GM19467 (cell line): Measurements from ENCODE around the gene PDPR.
"Not testable (repeated sequence)": the region's sequence is repeated elsewhere in the genome, so short reads cannot be mapped to it uniquely, and the experiment has no call there.

ENCODE experiments used
- ATAC-seq: cut with Tn5 transposase; IDR thresholded peaks from one replicate; pipeline ENCODE4 v1.9.1; 2021; ENCODE audit warnings: mild to moderate bottlenecking, moderate library complexity; ENCODE audit not compliant: unreplicated experiment

Gene PDPR

DNA sequence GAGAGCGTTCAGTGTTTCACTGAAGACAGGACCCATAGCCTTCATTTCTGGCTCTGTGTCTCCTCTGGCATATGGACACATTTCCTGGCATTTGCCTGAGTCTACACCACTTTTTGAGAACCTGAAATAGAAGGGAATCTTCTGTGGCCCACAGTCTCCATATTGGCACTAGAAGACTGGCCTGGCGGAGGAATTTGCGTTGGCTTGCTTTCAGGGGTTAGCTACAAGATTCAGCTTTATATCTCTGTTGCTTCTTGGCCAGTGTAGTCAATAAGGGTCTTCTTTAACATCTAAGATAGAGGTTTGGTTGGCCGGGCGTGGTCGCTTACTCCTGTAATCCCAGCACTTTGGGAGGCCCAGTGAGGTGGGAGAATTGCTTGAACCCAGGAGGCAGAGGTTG is 46.7 kb downstream of the PDPR start:
- ATAC-seq = no peak

DNA sequence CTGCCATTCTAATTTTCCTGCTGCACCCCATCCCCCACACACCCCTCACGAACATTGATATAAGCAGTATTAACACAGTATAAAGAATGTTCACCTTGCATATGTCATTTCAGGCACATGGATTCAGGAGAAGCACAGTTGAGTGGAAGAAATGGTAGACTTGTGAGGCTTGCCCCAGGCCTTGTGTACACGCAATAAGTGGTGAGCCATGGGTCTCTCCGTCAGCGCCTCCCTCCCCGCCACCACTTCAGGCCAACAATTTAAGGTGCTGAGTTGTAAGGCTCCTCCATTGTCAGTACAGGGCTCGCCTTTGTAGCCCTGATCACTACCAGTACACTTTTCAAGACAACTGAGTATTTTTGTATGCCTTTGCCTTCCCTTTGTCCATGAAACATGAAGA is 47.2 kb downstream of the PDPR start:
- ATAC-seq = no peak

DNA sequence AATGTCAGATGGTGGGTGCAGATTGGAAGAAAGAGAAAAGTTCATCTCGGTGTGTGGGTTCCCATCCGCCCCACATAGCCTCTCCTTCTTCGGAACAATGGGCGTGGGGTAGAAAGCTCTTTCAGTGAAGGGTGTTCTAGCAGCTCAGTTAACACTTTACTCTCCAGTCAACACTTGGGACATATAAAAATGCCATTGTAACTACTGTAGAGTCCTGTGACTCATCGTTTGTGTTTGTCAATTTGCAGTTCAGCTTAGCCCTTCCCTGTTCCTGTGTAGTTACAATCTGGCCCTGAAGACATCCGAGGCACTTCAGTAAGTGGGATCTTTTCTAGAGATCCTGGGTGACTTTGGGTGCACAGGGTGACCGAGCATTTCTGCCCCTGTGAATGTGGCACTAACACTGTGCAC is 47.9 kb downstream of the PDPR start:
- no peak for ATAC-seq

DNA sequence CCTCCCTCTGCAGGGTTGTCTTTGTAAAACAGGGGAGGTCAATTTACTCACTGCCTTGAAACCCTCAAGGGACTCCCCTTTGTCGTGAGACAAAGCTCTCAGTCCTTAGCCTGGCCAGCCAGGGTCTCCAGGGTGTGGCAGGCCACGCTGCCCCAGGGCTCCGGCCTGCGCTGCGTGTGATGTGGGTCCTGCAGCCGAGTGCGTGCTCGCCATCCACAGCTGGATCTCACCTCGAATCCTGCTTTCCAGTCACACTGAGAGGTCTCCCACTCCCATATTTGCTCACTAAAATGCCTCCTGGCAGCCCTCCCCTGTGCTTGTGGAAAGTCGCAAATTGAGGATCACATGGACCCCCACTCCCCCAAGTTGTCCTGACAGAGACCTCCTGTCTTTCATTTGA is 49.5 kb downstream of the PDPR start:
- no peak for ATAC-seq

DNA sequence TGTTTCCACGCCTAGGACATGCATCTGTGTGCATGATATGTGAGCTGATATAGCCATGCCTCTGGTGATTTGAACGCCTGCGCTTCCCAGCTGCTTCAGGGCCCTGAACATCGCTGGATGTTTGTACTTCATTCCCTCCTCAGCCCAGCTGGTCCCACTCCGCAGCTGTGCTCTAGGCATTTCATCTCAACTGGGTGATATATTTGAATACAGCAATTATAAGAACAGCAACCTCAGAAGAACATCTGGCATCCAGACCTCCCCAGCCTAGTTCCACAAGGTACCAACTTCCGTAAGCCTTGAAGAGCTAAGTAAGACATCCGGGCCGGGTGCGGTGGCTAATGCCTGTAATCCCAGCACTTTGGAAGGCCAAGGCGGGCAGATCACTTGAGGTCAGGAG is 52.6 kb downstream of the PDPR start:
- not testable (repeated sequence) for ATAC-seq

DNA sequence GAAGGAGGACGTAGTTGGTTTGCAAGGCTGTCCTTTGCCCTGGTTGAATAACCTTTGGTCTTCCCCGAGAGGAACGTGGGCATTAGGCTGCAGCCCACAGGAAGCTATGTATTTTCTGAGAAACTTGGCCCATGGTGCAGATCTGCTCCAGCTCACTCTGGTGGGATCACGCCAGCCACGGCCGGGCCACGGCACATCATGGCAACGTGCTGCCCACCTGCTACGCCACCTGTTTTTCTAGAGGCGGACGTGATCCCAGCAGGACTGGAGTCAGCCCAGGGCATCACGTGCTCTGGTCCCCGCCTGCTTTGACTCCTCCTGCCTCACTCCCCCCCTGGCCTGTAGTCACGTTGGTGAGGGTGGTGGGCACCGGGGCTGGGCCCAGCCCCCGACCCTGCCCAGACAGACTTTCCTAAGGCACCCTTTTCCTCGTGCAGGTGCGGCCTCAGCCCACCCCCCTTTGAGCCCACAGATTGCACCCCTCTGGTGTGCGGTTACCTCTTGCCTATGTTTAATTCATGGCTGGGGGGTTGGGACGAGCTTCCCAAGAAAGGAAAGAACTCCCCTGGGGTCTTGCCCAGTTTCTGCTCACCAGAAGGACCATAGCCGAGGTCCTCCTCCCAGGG is 59.2 kb downstream of the PDPR start, which contains the start of gene CLEC18C:
CLEC18C (plus strand) TSS at position 576 of the 626 bp plus-strand sequence. CDS start 492 bp downstream, outside the sequence.
- ATAC-seq = not testable (repeated sequence)

DNA sequence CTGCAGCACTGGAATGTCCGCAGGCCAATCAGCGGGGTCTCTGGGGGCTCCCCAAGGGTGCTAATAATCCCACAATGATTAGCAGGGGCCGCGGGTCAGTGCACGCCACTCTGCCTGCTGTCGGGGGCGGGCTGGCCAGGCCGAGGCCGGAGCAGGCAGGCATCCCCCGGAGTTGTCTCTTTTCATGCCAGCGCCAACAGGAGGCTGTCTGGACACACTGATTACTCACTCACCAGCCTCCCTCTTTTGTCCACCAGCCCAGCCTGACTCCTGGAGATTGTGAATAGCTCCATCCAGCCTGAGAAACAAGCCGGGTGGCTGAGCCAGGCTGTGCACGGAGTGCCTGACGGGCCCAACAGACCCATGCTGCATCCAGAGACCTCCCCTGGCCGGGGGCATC is 59.8 kb downstream of the PDPR start:
- not testable (repeated sequence) for ATAC-seq

DNA sequence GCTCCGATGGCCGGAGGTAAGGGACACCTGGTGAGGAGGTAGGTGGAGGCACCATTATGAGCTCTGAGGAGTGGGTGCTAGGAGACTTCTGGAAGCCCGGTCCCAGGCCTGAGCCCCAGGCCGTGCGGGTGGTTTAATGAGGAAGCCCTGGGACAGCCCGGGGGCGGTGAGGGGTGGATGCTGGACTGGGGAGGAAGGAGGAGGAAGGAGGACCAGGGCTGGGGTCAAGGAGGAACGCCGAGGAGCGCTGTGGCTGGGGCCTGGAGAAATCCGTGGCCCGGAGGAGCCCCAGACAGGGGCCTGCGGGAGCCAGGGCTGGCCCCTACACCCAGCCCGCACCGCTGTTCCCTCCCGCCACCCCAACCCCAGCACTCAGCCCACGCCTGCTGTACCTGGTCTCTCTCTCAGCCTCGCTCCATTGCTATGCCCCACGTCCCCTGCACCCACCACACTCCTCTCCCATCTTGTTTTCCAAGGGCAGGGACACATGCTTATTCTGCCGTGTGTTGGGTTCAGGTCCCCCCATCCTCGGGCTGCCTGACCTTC is 60.3 kb downstream of the PDPR start:
- ATAC-seq = not testable (repeated sequence)

DNA sequence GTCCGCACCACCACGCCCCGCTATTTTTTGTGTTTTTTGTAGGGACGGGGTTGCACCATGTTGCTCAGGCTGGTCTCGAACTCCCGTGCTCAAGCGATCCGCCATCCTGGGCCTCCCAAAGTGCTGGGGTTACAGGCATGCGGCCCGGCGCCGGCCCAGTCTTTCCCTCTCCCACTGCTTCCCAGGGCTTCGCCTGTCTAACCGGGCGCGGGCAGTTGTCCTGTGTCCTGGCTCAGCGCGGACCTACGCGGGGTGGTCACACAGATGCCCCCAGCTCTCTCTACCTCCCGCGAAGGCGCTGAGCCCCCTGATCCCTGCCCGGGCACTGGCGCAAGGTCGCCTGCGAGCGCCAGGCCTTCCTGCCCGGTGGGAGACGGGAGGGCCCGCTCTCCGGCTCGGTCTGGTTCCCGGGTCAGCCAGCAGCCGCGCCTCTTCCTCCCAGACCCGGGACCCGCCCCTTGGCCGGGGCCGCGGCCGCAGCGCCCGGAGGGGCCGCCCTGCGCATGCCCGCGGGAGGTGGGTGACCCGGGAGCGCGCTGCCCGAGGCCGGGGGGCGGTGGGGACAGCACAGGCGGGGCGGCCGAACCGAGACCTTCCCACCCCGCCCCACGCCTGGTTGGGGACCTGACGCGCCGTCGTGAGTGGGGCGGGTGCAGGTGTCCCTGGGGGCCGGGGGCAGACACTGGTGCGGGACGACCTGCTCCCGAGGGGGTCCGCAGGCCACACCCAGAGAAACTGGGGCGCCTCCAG is 73.9 kb downstream of the PDPR start:
- ATAC-seq = not testable (repeated sequence)

DNA sequence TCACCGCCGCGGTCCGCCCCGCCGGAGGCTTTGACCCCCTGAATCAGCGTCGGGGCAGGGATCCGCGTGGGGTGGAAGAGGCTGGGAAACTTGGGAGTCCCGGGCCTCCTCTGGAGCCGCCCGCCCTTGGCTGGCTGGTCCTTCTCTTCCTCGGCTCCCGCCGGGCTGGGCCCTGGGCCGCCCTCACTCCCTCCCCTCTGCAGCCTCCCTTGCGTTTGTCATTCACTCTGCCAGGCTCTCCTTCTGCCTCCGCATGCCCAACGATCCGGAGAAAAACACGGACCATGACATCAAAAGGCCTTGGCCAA is 74.4 kb downstream of the PDPR start:
- not testable (repeated sequence) for ATAC-seq

DNA sequence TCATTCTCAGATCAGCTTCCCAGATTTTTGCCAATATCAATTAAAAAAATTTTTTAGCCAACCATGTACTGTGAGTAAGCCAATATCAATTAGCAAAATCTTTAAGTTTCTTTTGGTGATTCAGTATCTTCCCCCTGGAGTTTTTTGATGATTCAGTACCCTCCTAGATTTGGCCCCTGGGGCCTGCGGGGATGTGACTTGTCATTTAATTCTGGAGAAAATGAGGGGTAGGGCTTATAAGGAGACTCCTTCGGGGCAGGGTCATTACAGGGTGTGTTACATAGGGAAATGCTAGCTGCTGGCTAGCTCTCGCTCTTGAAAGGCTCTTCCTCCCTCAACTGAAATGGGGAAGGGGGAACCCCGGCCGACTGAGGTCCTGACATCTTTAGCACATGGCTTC is 76.4 kb downstream of the PDPR start:
- ATAC-seq = not testable (repeated sequence)

DNA sequence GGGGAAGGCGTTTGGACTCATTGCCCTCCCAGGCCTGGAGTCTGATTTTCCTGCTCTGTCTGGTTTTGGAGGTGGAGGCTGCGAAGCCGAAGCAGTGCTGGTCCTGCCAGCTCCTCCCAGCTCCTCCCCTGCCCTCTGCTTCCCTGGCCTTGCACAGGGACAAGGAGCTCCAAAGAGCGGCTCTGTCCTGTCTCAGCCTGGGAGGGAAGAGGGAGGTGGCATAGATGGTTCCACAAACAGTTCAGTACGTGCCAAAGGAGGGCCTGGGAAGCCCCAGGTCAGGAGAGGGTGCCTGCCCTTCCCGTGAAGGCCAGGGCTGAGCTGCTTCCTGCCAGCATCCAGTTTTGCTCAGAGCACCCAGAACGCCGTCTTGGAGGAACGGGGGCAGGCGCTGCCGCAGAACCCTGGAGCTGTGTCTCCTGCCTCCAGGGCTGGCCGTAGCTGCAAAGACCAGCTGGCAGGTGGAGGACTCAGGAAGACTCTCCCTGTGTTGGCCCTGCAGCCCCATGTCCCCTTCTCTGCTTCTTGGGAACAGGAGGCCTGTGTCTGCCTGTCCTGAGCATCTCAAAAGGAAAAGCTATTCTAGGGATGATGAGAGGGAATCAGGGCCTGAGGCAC is 82.7 kb downstream of the PDPR start:
- not testable (repeated sequence) for ATAC-seq

DNA sequence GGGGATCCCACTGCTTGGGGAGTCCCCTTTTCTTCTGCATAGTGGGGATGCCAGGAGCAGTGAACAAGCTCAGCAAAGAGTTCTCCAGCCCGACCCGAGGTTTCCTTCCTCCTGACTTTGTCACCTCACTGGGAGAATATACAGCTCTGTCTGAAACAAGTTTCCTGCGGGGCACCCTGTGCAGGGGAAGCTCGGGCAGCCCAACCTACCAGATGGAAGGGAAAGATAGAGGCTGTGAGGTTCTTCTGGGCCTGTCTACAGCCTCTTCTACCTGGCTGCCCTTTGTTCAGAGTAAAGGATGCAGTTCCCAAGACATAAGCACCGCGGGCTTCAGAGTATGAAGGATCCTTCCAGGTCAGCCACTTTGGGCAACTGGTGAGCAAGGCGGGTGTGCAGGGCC is 83.5 kb downstream of the PDPR start:
- ATAC-seq = not testable (repeated sequence)

DNA sequence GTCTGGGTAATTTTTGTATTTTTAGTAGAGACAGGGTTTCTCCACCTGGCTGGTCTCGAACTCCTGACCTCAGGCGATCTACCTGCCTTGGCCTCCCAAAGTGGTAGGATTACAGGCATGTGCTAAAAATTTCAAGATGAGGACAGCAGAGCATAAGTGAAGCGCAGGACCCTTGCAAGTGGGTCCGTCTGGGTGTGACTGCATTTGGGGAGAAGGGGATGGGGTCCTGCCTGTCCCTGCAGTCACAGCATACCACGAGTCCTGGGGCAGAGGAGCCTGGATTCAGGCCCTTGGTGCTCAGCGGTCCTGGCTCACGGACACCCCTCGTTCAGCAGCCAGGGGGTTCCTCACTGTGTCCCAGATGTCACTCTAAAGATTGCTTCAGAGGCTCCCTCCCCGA is 84.1 kb downstream of the PDPR start:
- not testable (repeated sequence) for ATAC-seq

DNA sequence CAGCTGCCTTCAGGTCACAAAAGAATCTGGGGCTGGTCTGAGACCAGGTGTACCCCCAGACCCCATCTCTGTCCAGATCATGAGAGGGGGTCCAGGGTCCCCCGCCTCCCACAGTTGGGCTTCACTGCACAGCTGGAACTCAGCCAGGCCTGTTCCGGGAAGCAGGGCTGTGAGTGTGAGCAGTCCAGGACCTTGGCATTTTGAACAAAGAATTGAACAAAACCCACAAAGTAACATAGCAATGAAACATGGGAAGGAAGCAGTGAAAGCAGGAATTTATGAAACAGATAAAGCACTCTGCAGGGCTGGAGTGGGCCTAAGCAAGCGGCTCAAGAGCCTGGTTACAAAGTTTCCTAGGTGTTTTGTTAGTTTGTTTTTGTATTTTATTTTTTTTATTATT is 84.5 kb downstream of the PDPR start:
- not testable (repeated sequence) for ATAC-seq

DNA sequence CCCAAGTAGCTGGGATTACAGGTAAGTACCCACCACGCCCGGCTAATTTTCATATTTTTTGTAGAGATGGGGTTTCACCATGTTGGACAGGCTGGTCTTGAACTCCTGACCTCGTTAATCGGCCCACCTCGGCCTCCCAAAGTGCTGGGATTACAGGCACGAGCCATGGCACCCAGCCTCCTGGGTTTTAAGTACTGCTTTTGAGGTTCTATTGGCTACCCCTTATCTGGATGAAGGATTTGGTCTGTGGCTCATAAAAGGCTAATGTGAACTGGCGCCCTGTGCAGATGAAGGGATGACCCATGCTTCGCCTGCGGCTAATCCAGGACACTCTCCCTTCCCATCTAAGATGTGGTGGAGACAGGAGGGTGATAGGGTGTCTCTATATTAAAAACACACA is 85.0 kb downstream of the PDPR start:
- ATAC-seq = not testable (repeated sequence)

DNA sequence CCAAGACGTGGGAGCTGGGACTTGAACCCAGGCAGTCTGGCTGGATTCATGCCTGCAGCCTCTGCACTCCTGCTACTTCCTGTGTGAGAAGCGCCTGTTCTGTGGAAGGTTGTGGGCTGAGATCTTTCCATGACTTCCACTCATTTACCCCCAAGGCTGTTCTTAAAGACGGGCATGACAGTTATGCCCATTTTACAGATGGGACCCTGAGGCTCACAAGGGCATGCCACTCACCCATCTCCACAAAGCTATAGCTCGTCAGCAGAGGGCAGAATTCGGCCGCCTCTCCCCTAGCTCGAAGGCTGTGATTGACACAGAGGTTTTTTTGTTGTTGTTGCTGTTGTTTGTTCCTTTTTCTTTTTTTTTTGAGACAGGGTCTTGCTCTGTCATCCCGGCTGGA is 85.9 kb downstream of the PDPR start:
- ATAC-seq = not testable (repeated sequence)

DNA sequence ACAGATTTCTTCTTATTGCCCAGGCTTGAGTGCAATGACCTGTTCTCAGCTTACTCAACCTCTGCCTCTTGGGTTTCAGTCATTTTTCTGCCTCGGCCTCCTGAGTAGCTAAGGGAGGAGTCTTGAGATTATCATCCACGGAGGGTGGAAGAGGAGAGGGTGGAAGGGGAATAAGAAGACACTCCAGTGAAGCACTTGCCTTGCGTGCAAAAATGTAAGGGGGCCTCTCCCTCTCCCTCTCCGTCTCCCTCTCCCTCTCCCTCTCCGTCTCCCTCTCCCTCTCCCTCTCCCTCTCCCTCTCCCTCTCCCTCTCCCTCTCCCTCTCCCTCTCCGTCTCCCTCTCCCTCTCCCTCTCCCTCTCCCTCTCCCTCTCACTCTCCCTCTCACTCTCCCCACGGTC is 89.4 kb downstream of the PDPR start:
- ATAC-seq = not testable (repeated sequence)

DNA sequence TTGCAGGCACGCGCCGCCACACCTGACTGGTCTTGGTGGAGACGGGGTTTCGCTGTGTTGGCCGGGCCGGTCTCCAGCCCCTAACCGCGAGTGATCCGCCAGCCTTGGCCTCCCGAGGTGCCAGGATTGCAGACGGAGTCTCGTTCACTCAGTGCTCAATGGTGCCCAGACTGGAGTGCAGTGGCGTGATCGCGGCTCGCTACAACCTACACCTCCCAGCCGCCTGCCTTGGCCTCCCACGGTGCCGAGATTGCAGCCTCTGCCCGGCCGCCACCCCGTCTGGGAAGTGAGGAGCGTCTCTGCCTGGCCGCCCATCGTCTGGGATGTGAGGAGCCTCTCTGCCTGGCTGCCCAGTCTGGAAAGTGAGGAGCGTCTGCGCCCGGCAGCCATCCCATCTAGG is 89.9 kb downstream of the PDPR start:
- ATAC-seq = not testable (repeated sequence)

DNA sequence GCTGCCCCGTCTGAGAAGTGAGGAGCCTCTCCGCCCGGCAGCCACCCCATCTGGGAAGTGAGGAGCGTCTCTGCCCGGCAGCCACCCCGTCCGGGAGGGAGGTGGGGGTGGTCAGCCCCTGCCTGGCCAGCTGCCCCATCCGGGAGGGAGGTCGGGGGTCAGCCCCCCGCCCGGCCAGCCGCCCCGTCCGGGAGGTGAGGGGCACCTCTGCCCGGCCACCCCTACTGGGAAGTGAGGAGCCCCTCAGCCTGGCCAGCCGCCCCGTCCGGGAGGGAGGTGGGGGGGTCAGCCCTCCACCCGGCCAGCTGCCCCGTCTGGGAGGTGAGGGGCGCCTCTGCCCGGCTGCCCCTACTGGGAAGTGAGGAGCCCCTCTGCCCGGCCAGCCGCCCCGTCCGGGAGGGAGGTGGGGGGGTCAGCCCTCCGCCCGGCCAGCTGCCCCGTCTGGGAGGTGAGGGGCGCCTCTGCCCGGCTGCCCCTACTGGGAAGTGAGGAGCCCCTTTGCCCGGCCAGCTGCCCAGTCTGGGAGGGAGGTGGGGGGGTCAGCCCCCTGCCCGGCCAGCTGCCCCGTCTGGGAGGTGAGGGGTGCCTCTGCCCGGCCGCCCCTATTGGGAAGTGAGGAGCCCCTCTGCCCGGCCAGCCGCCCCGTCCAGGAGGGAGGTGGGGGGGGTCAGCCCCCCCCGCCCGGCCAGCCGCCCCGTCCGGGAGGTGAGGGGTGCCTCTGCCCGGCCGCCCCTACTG is 90.7 kb downstream of the PDPR start:
- ATAC-seq = not testable (repeated sequence)

DNA sequence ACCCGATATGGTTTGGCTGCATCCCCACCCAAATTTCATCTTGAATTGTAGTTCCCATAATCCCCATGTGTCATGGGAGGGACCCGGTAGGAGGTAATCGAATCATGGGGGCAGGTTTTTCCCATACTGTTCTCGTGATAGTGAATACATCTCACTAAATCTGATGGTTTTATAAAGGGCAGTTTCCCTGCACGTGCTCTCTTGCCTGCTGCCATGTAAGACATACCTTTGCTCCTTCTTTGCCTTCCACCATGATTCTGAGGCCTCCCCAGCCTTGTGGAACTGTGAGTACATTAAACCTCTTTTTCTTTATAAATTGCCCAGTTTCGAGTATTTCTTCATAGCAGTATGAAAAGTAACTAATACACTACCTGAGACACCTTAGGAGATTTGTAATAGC is 92.2 kb downstream of the PDPR start:
- ATAC-seq = not testable (repeated sequence)
